ENCODE results near the gene AOAH.

Gene AOAH

GRCh38 chr7:36642010-36642409, 82.3 kb downstream of the AOAH start:
- no peak for TF ChIP-seq JUND (IDR thresholded peaks at IDR 0.05; ENCODE audit: low read depth)
- no peak for DNase-seq (ENCODE audit: low read depth in 1 of 2, low spot score in 1 of 2)
- in situ Hi-C loops (cut with HindIII; ENCODE audit: low pct_unique_long_range_greater_than_20kb, low sequenced_read_pairs) = no loop called here

GRCh38 chr7:36640682-36641081, 83.6 kb downstream of the AOAH start:
- DNase-seq (ENCODE audit: low read depth in 1 of 2, low spot score in 1 of 2) = no peak
- no peak for TF ChIP-seq JUND (IDR thresholded peaks at IDR 0.05; ENCODE audit: low read depth)
- in situ Hi-C loops (cut with HindIII; ENCODE audit: low pct_unique_long_range_greater_than_20kb, low sequenced_read_pairs) = no loop called here

- in situ Hi-C loops (cut with HindIII; ENCODE audit: low pct_unique_long_range_greater_than_20kb, low sequenced_read_pairs) = no loop called here
- no peak for TF ChIP-seq JUND (IDR thresholded peaks at IDR 0.05; ENCODE audit: low read depth)
- DNase-seq (ENCODE audit: low read depth in 1 of 2, low spot score in 1 of 2) = no peak
Measured at GRCh38 chr7:36639826-36640225, 84.5 kb downstream of the AOAH start.

GRCh38 chr7:36638586-36639263, 85.6 kb downstream of the AOAH start:
- in situ Hi-C loops (cut with HindIII; ENCODE audit: low pct_unique_long_range_greater_than_20kb, low sequenced_read_pairs) = no loop called here
- no peak for TF ChIP-seq JUND (IDR thresholded peaks at IDR 0.05; ENCODE audit: low read depth)
- DNase-seq (ENCODE audit: low read depth in 1 of 2, low spot score in 1 of 2) = no peak

GRCh38 chr7:36638140-36638539, 86.2 kb downstream of the AOAH start:
- no peak for TF ChIP-seq JUND (IDR thresholded peaks at IDR 0.05; ENCODE audit: low read depth)
- no peak for DNase-seq (ENCODE audit: low read depth in 1 of 2, low spot score in 1 of 2)
- in situ Hi-C loops (cut with HindIII; ENCODE audit: low pct_unique_long_range_greater_than_20kb, low sequenced_read_pairs) = no loop called here

- DNase-seq (ENCODE audit: low read depth in 1 of 2, low spot score in 1 of 2) = no peak
- TF ChIP-seq JUND (IDR thresholded peaks at IDR 0.05; ENCODE audit: low read depth) = no peak
- in situ Hi-C loops (cut with HindIII; ENCODE audit: low pct_unique_long_range_greater_than_20kb, low sequenced_read_pairs) = no loop called here
Measured at GRCh38 chr7:36637417-36637816, 86.9 kb downstream of the AOAH start.

GRCh38 chr7:36636126-36636525, 88.2 kb downstream of the AOAH start:
- no peak for DNase-seq (ENCODE audit: low read depth in 1 of 2, low spot score in 1 of 2)
- in situ Hi-C loops (cut with HindIII; ENCODE audit: low pct_unique_long_range_greater_than_20kb, low sequenced_read_pairs) = no loop called here
- no peak for TF ChIP-seq JUND (IDR thresholded peaks at IDR 0.05; ENCODE audit: low read depth)

- in situ Hi-C loops (cut with HindIII; ENCODE audit: low pct_unique_long_range_greater_than_20kb, low sequenced_read_pairs) = no loop called here
- DNase-seq (ENCODE audit: low read depth in 1 of 2, low spot score in 1 of 2) = no peak
- no peak for TF ChIP-seq JUND (IDR thresholded peaks at IDR 0.05; ENCODE audit: low read depth)
Measured at GRCh38 chr7:36635091-36635490, 89.2 kb downstream of the AOAH start.

GRCh38 chr7:36633377-36633776, 90.9 kb downstream of the AOAH start:
- no peak for DNase-seq (ENCODE audit: low read depth in 1 of 2, low spot score in 1 of 2)
- in situ Hi-C loops (cut with HindIII; ENCODE audit: low pct_unique_long_range_greater_than_20kb, low sequenced_read_pairs) = no loop called here
- no peak for TF ChIP-seq JUND (IDR thresholded peaks at IDR 0.05; ENCODE audit: low read depth)

GRCh38 chr7:36630112-36630650, 94.1 kb downstream of the AOAH start:
- in situ Hi-C loops (cut with HindIII; ENCODE audit: low pct_unique_long_range_greater_than_20kb, low sequenced_read_pairs) = no loop called here
- no peak for TF ChIP-seq JUND (IDR thresholded peaks at IDR 0.05; ENCODE audit: low read depth)
- no peak for DNase-seq (ENCODE audit: low read depth in 1 of 2, low spot score in 1 of 2)

GRCh38 chr7:36629351-36629750, 94.9 kb downstream of the AOAH start:
- in situ Hi-C loops (cut with HindIII; ENCODE audit: low pct_unique_long_range_greater_than_20kb, low sequenced_read_pairs) = no loop called here
- no peak for TF ChIP-seq JUND (IDR thresholded peaks at IDR 0.05; ENCODE audit: low read depth)
- no peak for DNase-seq (ENCODE audit: low read depth in 1 of 2, low spot score in 1 of 2)

- in situ Hi-C loops (cut with HindIII; ENCODE audit: low pct_unique_long_range_greater_than_20kb, low sequenced_read_pairs) = no loop called here
- no peak for TF ChIP-seq JUND (IDR thresholded peaks at IDR 0.05; ENCODE audit: low read depth)
- no peak for DNase-seq (ENCODE audit: low read depth in 1 of 2, low spot score in 1 of 2)
Measured at GRCh38 chr7:36627836-36628235, 96.5 kb downstream of the AOAH start.

- TF ChIP-seq JUND (IDR thresholded peaks at IDR 0.05; ENCODE audit: low read depth) = no peak
- no peak for DNase-seq (ENCODE audit: low read depth in 1 of 2, low spot score in 1 of 2)
- in situ Hi-C loops (cut with HindIII; ENCODE audit: low pct_unique_long_range_greater_than_20kb, low sequenced_read_pairs) = no loop called here
Measured at GRCh38 chr7:36626111-36626510, 98.2 kb downstream of the AOAH start.

- no peak for DNase-seq (ENCODE audit: low read depth in 1 of 2, low spot score in 1 of 2)
- no peak for TF ChIP-seq JUND (IDR thresholded peaks at IDR 0.05; ENCODE audit: low read depth)
- in situ Hi-C loops (cut with HindIII; ENCODE audit: low pct_unique_long_range_greater_than_20kb, low sequenced_read_pairs) = no loop called here
Measured at GRCh38 chr7:36625247-36625646, 99.0 kb downstream of the AOAH start.
